Neural cell (in vitro differentiated cells): Measurements from ENCODE around the gene CCL4L2.
A peak's percentile ranks its signal among the peaks of the same experiment; 100 is the strongest.
"Not testable (repeated sequence)": the region's sequence is repeated elsewhere in the genome, so short reads cannot be mapped to it uniquely, and the experiment has no call there.

Source experiments
- CTCF ChIP-seq: fragments of 450-650 bp; IDR thresholded peaks from 2 replicates; pipeline ENCODE4 v1.5.1; 2014; ENCODE audit warnings: antibody characterized with exemption, mild to moderate bottlenecking, moderate library complexity; ENCODE audit not compliant: poor library complexity, severe bottlenecking
- EP300 ChIP-seq: fragments of 450-650 bp; conservative IDR thresholded peaks from 2 replicates; pipeline ENCODE4 v1.6.1; 2014; ENCODE audit warnings: antibody characterized with exemption, mild to moderate bottlenecking, moderate library complexity; ENCODE audit not compliant: poor library complexity, severe bottlenecking
- EZH2 ChIP-seq: fragments of 200-600, 300-800 bp; shearing (Covaris generic), sonication (generic); IDR thresholded peaks from 2 replicates; pipeline ENCODE4 v1.6.1; 2014; ENCODE audit warnings: antibody characterized with exemption, low read length, borderline replicate concordance, mild to moderate bottlenecking; ENCODE audit not compliant: insufficient read depth, poor library complexity, severe bottlenecking
- MXI1 ChIP-seq: fragments of 450-650 bp; conservative IDR thresholded peaks from 2 replicates; pipeline ENCODE4 v1.6.1; 2014; ENCODE audit warnings: antibody characterized with exemption, mild to moderate bottlenecking; ENCODE audit not compliant: poor library complexity, severe bottlenecking
- POLR2AphosphoS5 ChIP-seq: IDR thresholded peaks from 2 replicates; pipeline ENCODE4 v1.6.1; 2012
- SMC3 ChIP-seq: fragments of 450-650 bp; conservative IDR thresholded peaks from 2 replicates; pipeline ENCODE4 v1.6.1; 2014; ENCODE audit warnings: antibody characterized with exemption, mild to moderate bottlenecking, moderate library complexity; ENCODE audit not compliant: poor library complexity
- TAF1 ChIP-seq: IDR thresholded peaks from 2 replicates; pipeline ENCODE4 v1.6.1; 2012; ENCODE audit warnings: low read depth

- TF ChIP-seq CTCF (peak; percentile 37), SMC3 (peak; percentile 27)
- not testable (repeated sequence) for TF ChIP-seq EZH2, TAF1, POLR2AphosphoS5, EP300, MXI1
Observed at GRCh38 chr17:36229644-36230043, 18.8 kb downstream of the CCL4L2 start.
